T-helper 17 cell (primary cell): ENCODE measurements around the gene HOXC12. TPM values are rescaled to one million over a fixed set of nuclear protein-coding genes. Genes with fewer than 3 reads are reported as not detected.

Experiments used
- ATAC-seq: fragments of 150-1000 bp; cut with Tn5 transposase; 2 replicates; pipeline ENCODE4 v1.10.0; 2021; ENCODE audit warnings: mild to moderate bottlenecking, moderate library complexity
- DNase-seq, 3 donors: peaks; one replicate each; pipeline versions ENCODE4 v3.0.0 to v3.0.0-alpha.2; 2020 to 2021
- H3K9me3 ChIP-seq: one replicate; pipeline ENCODE4 v1.7.0; 2013; ENCODE audit warnings: low read length, mild to moderate bottlenecking; ENCODE audit not compliant: control insufficient read depth, poor library complexity, severe bottlenecking
- H3K27ac Mint-ChIP-seq: one replicate; pipeline ENCODE4 v1.8.0; 2022; ENCODE audit warnings: mild to moderate bottlenecking, moderate library complexity, mixed read lengths
- H3K27me3 Mint-ChIP-seq: one replicate; pipeline ENCODE4 v1.8.0; 2022; ENCODE audit warnings: mixed read lengths
- H3K36me3 Mint-ChIP-seq: one replicate; pipeline ENCODE4 v1.8.0; 2022; ENCODE audit warnings: low read depth, mixed read lengths
- H3K4me1 Mint-ChIP-seq: one replicate; pipeline ENCODE4 v1.8.0; 2022; ENCODE audit warnings: mild to moderate bottlenecking, mixed read lengths
- H3K4me3 Mint-ChIP-seq: one replicate; pipeline ENCODE4 v1.8.0; 2022; ENCODE audit warnings: mild to moderate bottlenecking, moderate library complexity, mixed read lengths
- total RNA-seq, 4 donors: library from RNA in 2 of 4; stranded (reverse) in 2 of 4; gene quantifications; one replicate each; pipeline ENCODE4 v1.2.3 and lab custom pipeline; 2022 to 2026

HOXC12 gene
- total RNA-seq, 2 donors from 2014 or later: not detected

- Mint-ChIP-seq H3K4me1 (peaks cover 29% of the 10 kb centered on the region), H3K27ac (peak overlapping the region; percentile 24), H3K27me3 (peaks cover 88% of the 10 kb centered on the region), H3K36me3 (peaks cover 4% of the 10 kb centered on the region), H3K4me3 (peak overlapping the region; percentile 75)
- no peaks in the 10 kb centered on the region for H3K9me3 ChIP-seq
- ATAC-seq (no peak), DNase-seq (no peak)
These were observed 42.8 kb downstream of the HOXC12 start for GRCh38 chr12:53997204-53998109.

GRCh38 chr12:53998110-53998899 is 43.6 kb downstream of the HOXC12 start:
- H3K4me3 Mint-ChIP-seq: no peak overlapping the region

GRCh38 chr12:53998900-53999236 is 44.2 kb downstream of the HOXC12 start:
- no peak overlapping the region for H3K4me3 Mint-ChIP-seq
- no peak for ATAC-seq
- no peak overlapping the region for H3K27ac Mint-ChIP-seq
- no peaks in the 10 kb centered on the region for H3K9me3 ChIP-seq
- peaks cover 7% of the 10 kb centered on the region for H3K36me3 Mint-ChIP-seq
- H3K4me1 Mint-ChIP-seq: peaks cover 31% of the 10 kb centered on the region
- no peak for DNase-seq
- peaks cover 90% of the 10 kb centered on the region for H3K27me3 Mint-ChIP-seq

More at GRCh38 chr12:53998110-53998899, 43.6 kb downstream of the HOXC12 start:
- no peak for DNase-seq
- Mint-ChIP-seq H3K27me3 (peaks cover 90% of the 10 kb centered on the region), H3K36me3 (peaks cover 4% of the 10 kb centered on the region), H3K27ac (peak overlapping the region; percentile 24), H3K4me1 (peaks cover 29% of the 10 kb centered on the region)
- ATAC-seq: no peak
- no peaks in the 10 kb centered on the region for H3K9me3 ChIP-seq

- peaks cover 92% of the 10 kb centered on the region for H3K27me3 Mint-ChIP-seq
- no peak for DNase-seq
- no peak for ATAC-seq
- peaks cover 30% of the 10 kb centered on the region for H3K4me1 Mint-ChIP-seq
- peaks cover 7% of the 10 kb centered on the region for H3K36me3 Mint-ChIP-seq
- peak overlapping the region; percentile 52 for H3K4me3 Mint-ChIP-seq
- no peaks in the 10 kb centered on the region for H3K9me3 ChIP-seq
- no peak overlapping the region for H3K27ac Mint-ChIP-seq
These were observed 44.9 kb downstream of the HOXC12 start for GRCh38 chr12:53999559-54000115.

- peaks cover 26% of the 10 kb centered on the region for H3K4me1 Mint-ChIP-seq
- H3K27me3 Mint-ChIP-seq: peaks cover 92% of the 10 kb centered on the region
- peak within 1 kb of the TSS; percentile 52 for H3K4me3 Mint-ChIP-seq
- no peak within 1 kb of the TSS for H3K27ac Mint-ChIP-seq
- H3K36me3 Mint-ChIP-seq: peaks cover 7% of the 10 kb centered on the region
- DNase-seq (no peak), ATAC-seq (no peak)
- no peaks in the 10 kb centered on the region for H3K9me3 ChIP-seq
These were observed 45.7 kb downstream of the HOXC12 start, which contains the start of gene HOXC9 for GRCh38 chr12:54000116-54001114. Gene HOXC9 (plus strand): TSS chr12:54000161. CDS start chr12:54000189, 28 bp downstream.

GRCh38 chr12:54001283-54002187 is 46.8 kb downstream of the HOXC12 start:
- Mint-ChIP-seq H3K27ac (no peak overlapping the region), H3K36me3 (peaks cover 11% of the 10 kb centered on the region), H3K4me1 (peaks cover 26% of the 10 kb centered on the region), H3K27me3 (peaks cover 92% of the 10 kb centered on the region), H3K4me3 (peak overlapping the region; percentile 3)
- DNase-seq: no peak
- H3K9me3 ChIP-seq: no peaks in the 10 kb centered on the region
- ATAC-seq: no peak

GRCh38 chr12:54002278-54002914 is 47.7 kb downstream of the HOXC12 start:
- Mint-ChIP-seq H3K27ac (no peak overlapping the region), H3K36me3 (peaks cover 11% of the 10 kb centered on the region)
- H3K9me3 ChIP-seq: no peaks in the 10 kb centered on the region

GRCh38 chr12:54002915-54003389 is 48.2 kb downstream of the HOXC12 start:
- Mint-ChIP-seq H3K4me3 (no peak overlapping the region), H3K27ac (no peak overlapping the region), H3K36me3 (peaks cover 7% of the 10 kb centered on the region), H3K4me1 (peaks cover 19% of the 10 kb centered on the region), H3K27me3 (peaks cover 94% of the 10 kb centered on the region)
- ATAC-seq (no peak), DNase-seq (no peak)
- H3K9me3 ChIP-seq: no peaks in the 10 kb centered on the region

More at GRCh38 chr12:54002278-54002914, 47.7 kb downstream of the HOXC12 start:
- no peak for DNase-seq
- peaks cover 23% of the 10 kb centered on the region for H3K4me1 Mint-ChIP-seq
- peaks cover 94% of the 10 kb centered on the region for H3K27me3 Mint-ChIP-seq
- ATAC-seq: no peak
- peak overlapping the region; percentile 22 for H3K4me3 Mint-ChIP-seq

GRCh38 chr12:54003625-54004024 is 48.9 kb downstream of the HOXC12 start:
- Mint-ChIP-seq H3K27me3 (peaks cover 93% of the 10 kb centered on the region), H3K4me1 (peaks cover 19% of the 10 kb centered on the region), H3K27ac (no peak overlapping the region), H3K4me3 (no peak overlapping the region), H3K36me3 (peaks cover 7% of the 10 kb centered on the region)
- ATAC-seq: no peak
- DNase-seq: no peak
- no peaks in the 10 kb centered on the region for H3K9me3 ChIP-seq

- no peak for DNase-seq
- H3K27me3 Mint-ChIP-seq: peaks cover 92% of the 10 kb centered on the region
- H3K36me3 Mint-ChIP-seq: peaks cover 8% of the 10 kb centered on the region
- H3K27ac Mint-ChIP-seq: no peak overlapping the region
- H3K9me3 ChIP-seq: no peaks in the 10 kb centered on the region
- no peak for ATAC-seq
- peaks cover 20% of the 10 kb centered on the region for H3K4me1 Mint-ChIP-seq
- no peak overlapping the region for H3K4me3 Mint-ChIP-seq
These were observed 49.5 kb downstream of the HOXC12 start for GRCh38 chr12:54004063-54004840.
